HG03378 (cell line): ENCODE data around the gene KLC1.

ENCODE experiments used
- ATAC-seq: cut with Tn5 transposase; IDR thresholded peaks from one replicate; pipeline ENCODE4 v1.9.1; 2021; ENCODE audit warnings: mild to moderate bottlenecking, moderate library complexity; ENCODE audit not compliant: unreplicated experiment

Gene KLC1

DNA sequence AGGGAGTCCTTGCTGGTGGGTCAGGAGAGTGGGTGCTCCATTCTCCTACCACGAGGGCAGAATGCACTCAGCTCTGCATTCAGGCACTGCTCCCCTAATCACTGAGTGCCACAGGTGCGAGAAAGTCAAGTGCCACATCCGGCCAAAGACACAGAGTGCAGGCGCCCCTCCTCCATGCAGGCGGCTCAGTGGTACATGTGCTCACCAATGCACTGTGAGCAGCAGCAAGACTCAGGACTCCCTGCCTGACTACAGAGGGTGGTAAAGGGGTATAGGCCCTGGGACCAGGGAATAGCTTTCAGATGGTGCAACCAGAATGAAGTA lies 119.5 kb downstream of the KLC1 start:
- no peak for ATAC-seq

DNA sequence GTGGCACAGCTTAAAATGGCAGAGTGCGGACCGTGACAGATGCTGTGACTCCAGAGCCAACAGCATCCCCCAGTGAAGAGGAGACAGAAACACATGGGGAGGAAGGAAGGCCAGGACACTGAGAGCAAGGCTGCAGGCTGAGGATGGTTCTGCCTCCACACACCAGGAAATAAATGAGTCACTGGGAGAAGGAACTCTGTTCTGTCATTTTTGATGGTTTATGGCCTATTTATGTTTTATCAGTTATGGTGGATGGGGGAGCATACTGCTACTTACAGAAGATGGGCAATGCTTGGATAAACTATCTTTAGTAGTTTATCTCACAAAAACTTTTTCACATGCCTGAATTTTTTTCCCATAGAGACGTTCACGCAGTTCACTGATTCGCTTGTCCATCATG lies 120.4 kb downstream of the KLC1 start:
- no peak for ATAC-seq

DNA sequence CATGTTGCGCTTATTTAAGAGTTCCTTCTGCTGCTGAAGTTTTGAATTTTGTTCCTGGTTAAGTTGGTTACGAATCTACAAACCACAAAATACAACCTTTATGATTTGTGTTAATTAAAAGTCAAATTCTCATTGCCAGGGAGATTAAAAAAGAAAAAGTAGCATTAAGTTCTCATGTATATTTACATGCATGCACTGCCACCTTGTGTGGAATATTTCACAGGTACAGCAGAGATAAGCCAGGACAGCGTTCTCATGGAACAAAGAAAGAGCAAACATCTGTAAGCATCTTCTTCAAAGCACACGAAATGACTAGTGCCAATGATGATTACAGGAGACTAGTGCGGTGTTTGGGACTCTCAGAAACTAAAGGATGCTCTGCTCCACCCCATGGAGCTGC lies 120.8 kb downstream of the KLC1 start:
- no peak for ATAC-seq
